AG04450 (cell line): ENCODE measurements around the gene SPATA2. TPM values are rescaled to one million over a fixed set of nuclear protein-coding genes. Genes with fewer than 3 reads are reported as not detected.
A peak's percentile ranks its signal among the peaks of the same experiment; 100 is the strongest.

Source experiments
- CTCF ChIA-PET: fragments of 300-600, 350-600 bp; formaldehyde crosslinking; extraction: SDS; loops from one replicate; lab custom pipeline; 2022; ENCODE audit warnings: antibody characterized with exemption, inconsistent platforms; lab: Charles Lee
- POLR2A ChIA-PET: fragments of 350-600 bp; formaldehyde crosslinking; extraction: SDS; loops from one replicate; lab custom pipeline; 2021; ENCODE audit warnings: antibody characterized with exemption, inconsistent platforms; lab: Yijun Ruan, JAX
- DNase-seq: peaks from one replicate; pipeline ENCODE4 v3.0.0-alpha.2; 2011; ENCODE audit warnings: low read depth, low spot score
- H3K27ac ChIP-seq: one replicate; pipeline ENCODE4 v1.5.1; 2012; ENCODE audit warnings: low read depth, low read length, control low read depth
- H3K27me3 ChIP-seq: one replicate; pipeline ENCODE4 v1.6.0; 2012; ENCODE audit warnings: low read length; ENCODE audit not compliant: control insufficient read depth, insufficient read depth
- H3K4me3 ChIP-seq: 2 replicates; pipeline ENCODE4 v1.5.1; 2011; ENCODE audit warnings: mild to moderate bottlenecking, low read depth, low read length, control low read depth
- H3K9me3 ChIP-seq: 2 replicates; pipeline ENCODE4 v1.5.1; 2012; ENCODE audit warnings: low read length; ENCODE audit not compliant: control insufficient read depth, insufficient read depth
- polyA plus RNA-seq: library from polyadenylated mRNA; depleted of rRNA; stranded (reverse); fragments of >200 nt; gene quantifications from 2 replicates; pipeline ENCODE4 v1.2.3, GENCODE V29; 2011; rRNA removed
- small RNA-seq: library from RNA; depleted of rRNA; stranded (forward); fragments of <200 nt; gene quantifications from one replicate; pipeline ENCODE3, GENCODE V24; 2012; ENCODE audit warnings: low read depth; ENCODE audit not compliant: insufficient read length
- TF ChIP-seq, protein P1 (sequence below): IDR thresholded peaks from 2 replicates; pipeline ENCODE4 v1.5.1; 2011; ENCODE audit warnings: low read depth, low read length, control low read depth, inconsistent platforms

The SPATA2 gene
- polyA plus RNA-seq, 1 experiment, result 4.7 TPM

DNA sequence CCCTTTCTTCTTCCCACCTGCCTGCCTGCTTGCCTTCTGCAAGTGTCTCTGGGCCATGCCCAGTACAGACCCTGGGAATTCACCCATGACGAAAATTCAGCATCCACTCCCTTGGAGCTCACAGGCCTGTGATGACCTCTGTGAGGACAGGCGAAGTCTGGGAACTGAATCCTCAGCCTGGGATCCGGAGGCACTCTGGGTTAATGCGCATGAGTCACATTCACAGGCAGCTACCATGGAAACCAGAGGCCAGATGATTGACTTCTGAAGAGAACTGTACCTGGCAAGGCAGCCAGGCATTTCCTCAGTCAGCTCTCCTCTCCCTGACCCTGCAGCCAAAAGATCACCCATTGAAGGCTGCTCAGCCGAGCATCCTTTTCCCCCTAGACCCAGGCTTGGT is 61.7 kb downstream of the SPATA2 start:
- CTCF ChIA-PET, result interaction anchor here (1.3 kb wide), 1 partner anchor 243 kb away, joined by 4 read pairs; no protein-coding TSS in a partner anchor
- POLR2A ChIA-PET, result no interaction called here
- TF ChIP-seq, protein P1, sequence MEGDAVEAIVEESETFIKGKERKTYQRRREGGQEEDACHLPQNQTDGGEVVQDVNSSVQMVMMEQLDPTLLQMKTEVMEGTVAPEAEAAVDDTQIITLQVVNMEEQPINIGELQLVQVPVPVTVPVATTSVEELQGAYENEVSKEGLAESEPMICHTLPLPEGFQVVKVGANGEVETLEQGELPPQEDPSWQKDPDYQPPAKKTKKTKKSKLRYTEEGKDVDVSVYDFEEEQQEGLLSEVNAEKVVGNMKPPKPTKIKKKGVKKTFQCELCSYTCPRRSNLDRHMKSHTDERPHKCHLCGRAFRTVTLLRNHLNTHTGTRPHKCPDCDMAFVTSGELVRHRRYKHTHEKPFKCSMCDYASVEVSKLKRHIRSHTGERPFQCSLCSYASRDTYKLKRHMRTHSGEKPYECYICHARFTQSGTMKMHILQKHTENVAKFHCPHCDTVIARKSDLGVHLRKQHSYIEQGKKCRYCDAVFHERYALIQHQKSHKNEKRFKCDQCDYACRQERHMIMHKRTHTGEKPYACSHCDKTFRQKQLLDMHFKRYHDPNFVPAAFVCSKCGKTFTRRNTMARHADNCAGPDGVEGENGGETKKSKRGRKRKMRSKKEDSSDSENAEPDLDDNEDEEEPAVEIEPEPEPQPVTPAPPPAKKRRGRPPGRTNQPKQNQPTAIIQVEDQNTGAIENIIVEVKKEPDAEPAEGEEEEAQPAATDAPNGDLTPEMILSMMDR, result no peak
- peak; percentile 32 for DNase-seq
- Histone ChIP-seq H3K27ac (no peak overlapping the region), H3K9me3 (no peaks in the 10 kb centered on the region), H3K4me3 (no peak overlapping the region), H3K27me3 (no peaks in the 10 kb centered on the region)

Small RNAs within 50 kb of the gene (small RNA-seq; reads per million reads assigned to genes)
- gene RF00017 (not detected), gene RF00019 (not detected)

Other genes with a start within 250 kb of the SPATA2 start
- gene B4GALT5, start 201.7 kb downstream of the SPATA2 start, polyA plus RNA-seq, result 28.0 and 32.5 TPM in 2 replicates
- 2.3 and 3.2 TPM in 2 replicates for gene SLC9A8, start 102.7 kb downstream of the SPATA2 start, polyA plus RNA-seq
- 69.6 and 87.4 TPM in 2 replicates for gene RNF114, start 20.9 kb upstream of the SPATA2 start, polyA plus RNA-seq
- gene SNAI1, start 67.5 kb upstream of the SPATA2 start, polyA plus RNA-seq, result 2.3 and 3.5 TPM in 2 replicates
- 148 and 171 TPM in 2 replicates for gene UBE2V1, start 197.6 kb upstream of the SPATA2 start, polyA plus RNA-seq
- gene PEDS1, start 238.2 kb upstream of the SPATA2 start, polyA plus RNA-seq, result 24.7 and 34.1 TPM in 2 replicates